MM.1S (cell line): ENCODE results near the gene NRIP2.

Source experiments
- CTCF ChIP-seq: fragments of 300-600 bp; sonication (generic); IDR thresholded peaks from 2 replicates; pipeline ENCODE4 v1.5.1; 2016; ENCODE audit warnings: antibody characterized with exemption, low read length, mixed read lengths
- EZH2 ChIP-seq: fragments of 300-600 bp; sonication (generic); optimal IDR thresholded peaks from 2 replicates; pipeline ENCODE3; 2017; ENCODE audit warnings: low read depth, mild to moderate bottlenecking, antibody characterized with exemption, low read length, mixed read lengths

GRCh38 chr12:2833810-2834209, 1.0 kb downstream of the NRIP2 start:
- TF ChIP-seq EZH2, result no peak
- TF ChIP-seq CTCF, result no peak
